GM21576 (cell line): Measurements from ENCODE around the gene KIF25.

Experiments
- ATAC-seq: cut with Tn5 transposase; IDR thresholded peaks from one replicate; pipeline ENCODE4 v1.9.1; 2021; ENCODE audit warnings: mild to moderate bottlenecking, moderate library complexity; ENCODE audit not compliant: unreplicated experiment

KIF25 gene

DNA sequence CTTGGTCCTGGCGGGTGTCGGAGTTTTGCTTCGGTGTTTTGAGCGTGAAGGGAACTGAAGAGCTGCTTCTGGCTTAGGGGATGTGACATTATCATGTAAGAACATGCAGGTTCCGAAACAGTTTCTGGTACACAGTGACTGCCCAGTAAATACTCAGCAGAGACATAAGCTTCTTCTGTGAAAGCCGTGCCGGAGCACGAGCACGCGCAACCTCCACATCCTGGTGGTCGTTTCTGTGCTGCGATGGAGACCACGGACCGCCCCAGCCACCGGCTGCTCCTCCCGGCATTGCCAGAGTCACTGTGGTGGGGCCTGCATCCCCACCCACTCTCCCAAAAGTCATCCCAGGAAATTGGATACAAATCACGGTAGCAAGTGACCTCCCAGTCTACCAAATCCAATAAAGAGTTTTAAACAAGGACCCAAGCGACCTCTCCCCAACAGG lies 18.7 kb downstream of the KIF25 start:
- no peak for ATAC-seq

GRCh38 chr6:168016721-168017525 lies 19.5 kb downstream of the KIF25 start:
- no peak for ATAC-seq

DNA sequence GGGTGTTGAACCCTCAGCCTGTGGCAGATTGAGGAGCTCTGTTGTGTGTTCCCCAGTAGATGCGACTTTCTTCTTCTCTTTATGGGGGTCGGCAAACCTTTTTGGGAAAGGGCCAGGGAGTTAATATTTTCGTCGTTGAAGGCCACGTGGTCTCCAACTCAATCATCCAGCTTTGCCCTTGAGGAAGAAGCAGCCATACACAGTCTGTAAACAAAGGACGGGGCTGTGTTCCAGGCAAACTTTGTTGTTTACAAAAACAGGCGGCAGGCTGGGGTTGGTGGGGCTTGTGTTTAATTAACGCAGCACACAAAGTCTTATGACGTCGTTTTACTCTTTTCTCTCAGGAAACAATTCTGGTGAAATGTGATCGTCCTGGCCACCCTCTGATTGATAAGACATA lies 20.2 kb downstream of the KIF25 start:
- no peak for ATAC-seq

DNA sequence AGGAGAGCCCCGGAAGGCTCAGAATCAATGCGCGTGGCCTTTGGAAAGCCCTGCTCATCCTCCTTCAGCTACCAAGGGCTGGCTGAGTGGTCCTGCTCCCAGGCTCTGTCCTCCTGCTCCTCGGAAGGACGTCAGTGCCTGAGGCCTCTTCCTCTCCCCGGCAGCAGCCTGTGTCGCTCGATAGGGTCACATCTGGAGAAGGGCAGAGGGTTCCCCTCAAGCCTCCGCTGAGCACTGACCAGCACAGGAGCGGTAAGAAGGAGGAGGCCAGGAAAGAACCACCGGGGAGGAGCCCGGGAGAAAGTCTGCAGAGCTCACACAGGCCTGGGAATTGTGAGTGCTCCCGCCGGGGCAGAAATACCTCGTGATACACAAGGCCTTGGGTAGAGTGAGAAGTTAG lies 21.2 kb downstream of the KIF25 start:
- ATAC-seq, result no peak

DNA sequence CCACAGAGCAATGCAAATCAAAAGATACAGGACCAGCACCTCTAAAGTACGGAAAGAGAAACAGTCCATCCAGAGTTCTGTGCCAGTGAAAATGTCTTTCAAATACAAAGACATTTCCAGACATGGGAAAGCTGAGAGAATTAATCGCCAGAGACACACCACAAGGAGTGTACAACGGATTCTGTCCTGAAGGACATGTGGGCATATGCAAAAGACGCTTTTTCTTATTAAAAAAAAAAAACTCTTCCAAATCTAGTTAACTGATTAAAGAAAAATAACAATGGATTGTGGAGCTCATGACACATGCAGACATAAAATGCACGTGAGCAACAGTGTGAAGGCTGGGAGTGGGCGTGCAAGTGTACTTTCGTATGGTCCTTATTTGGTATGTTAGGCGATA lies 22.8 kb downstream of the KIF25 start:
- ATAC-seq, result no peak

GRCh38 chr6:168021581-168021980 lies 24.1 kb downstream of the KIF25 start:
- no peak for ATAC-seq

GRCh38 chr6:168022488-168023321 lies 25.2 kb downstream of the KIF25 start:
- ATAC-seq, result no peak

- no peak for ATAC-seq
Measured at GRCh38 chr6:168024951-168025510, 27.6 kb downstream of the KIF25 start.

- ATAC-seq, result no peak
Measured at GRCh38 chr6:168025831-168026710, 28.6 kb downstream of the KIF25 start.

- ATAC-seq, result no peak
Measured at GRCh38 chr6:168026925-168027324, 29.5 kb downstream of the KIF25 start.

- no peak for ATAC-seq
Measured at GRCh38 chr6:168027521-168027920, 30.1 kb downstream of the KIF25 start.

- no peak for ATAC-seq
Measured at GRCh38 chr6:168028181-168028580, 30.7 kb downstream of the KIF25 start.

DNA sequence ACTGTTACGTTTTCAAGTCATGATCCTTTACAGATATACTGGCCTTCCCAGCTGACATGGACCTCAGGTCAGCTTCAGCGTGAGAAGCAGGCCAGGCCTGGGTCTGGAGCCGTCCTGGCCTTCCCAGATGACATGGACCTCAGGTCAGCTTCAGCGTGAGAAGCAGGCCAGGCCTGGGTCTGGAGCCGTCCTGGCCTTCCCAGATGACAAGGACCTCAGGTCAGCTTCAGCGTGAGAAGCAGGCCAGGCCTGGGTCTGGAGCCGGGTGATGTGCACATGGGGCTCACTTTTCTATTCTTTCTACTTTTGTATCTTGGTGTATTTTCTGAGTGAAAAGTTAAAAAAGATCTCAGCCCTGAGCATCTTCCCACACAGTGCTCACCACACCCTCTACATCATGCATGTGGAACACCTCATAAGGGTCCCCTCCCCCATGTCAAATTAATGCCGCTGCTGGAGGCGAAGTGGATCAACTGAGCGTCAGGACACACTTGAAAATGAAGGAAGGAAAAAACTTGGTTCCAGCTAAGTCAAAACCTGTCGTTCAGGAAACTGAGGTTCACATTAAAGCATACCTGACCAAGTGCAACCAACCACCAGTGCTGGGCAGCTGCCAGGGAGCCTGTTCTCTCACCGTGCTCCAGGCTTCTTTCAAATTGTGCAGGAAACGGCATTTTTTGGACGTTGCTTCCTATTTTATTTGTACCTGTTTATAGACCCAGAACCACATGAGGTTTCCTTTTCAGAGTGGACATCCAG lies 32.2 kb downstream of the KIF25 start:
- no peak for ATAC-seq

DNA sequence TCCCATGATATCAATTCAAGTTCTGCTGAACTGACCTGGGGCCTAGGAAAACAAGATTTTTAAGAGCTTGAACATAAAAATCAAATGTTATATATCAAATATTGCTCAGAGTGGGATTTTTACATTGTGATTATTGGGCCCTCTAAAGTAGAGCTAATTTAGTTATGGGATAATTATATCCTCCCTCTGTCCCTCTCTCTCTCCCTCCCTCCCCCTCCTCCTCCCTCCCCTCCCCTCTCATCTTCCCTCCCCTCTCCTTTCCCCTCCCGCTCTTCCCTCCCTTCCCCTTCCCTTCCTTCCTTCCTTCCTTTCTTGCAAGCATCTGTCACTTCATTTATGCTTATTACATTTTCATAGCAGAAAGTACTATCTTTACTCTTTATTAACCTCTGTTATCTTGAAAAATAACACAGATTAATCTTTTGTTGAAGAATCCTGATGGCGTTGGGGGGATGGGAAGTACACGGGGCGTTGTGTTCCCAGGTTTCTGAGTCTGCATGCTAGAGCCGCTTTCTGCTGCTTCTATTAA lies 32.8 kb downstream of the KIF25 start:
- ATAC-seq, result no peak

DNA sequence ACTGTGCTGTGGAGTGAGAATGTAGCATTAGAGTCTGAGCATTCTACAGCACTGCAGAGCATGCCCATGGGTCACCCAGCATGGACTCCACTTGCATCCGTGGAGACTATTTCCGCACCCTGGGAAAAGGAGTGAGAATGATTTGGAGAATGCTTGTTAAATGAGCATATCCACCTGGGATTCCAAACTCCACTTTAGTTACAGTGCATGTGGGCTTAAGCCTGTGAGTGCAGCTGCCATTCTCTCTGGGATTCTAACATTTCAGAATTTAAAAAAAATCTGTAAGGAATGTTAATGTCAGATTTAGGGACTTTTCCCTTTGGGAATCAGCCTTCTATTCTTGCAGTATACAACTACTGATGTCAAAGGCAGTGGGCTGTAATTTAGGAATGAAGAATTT lies 33.4 kb downstream of the KIF25 start:
- ATAC-seq, result no peak

GRCh38 chr6:168031411-168031971 lies 34.0 kb downstream of the KIF25 start:
- ATAC-seq, result no peak

DNA sequence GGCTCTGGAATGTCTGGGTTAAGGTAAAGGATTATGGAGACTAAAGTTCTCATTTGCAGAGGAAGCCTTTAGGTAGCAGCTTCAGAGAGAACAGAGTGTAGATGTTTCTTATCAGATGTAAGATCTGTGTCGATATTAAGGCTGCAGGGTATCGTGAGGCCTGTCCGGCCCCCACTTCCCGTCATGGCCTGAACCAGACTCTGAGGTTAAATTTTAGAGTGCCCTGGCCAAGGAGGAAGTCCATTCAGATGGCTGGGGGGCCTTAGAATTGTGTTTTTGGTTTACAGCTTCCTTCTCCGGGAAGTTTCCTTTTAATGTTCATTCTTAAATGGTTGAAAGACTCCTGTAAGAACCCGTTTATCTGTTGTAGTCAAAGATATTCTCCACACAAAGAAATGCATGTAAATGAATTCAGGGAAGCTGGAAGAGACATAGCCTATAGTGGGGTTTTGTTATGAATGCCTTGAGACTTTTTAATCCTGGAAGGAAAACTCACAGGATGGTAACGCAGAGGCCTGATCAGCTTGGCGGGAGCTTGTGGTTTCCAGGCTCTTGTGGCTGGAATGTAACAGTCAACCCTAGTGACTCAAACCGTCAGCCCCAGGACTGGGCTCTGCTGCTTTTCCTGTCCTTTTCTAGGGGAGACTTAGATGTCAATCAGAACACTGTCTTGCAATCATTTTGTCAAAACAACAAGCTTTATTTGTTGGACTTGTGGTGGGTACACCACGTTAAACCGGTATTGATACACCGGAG lies 34.7 kb downstream of the KIF25 start:
- no peak for ATAC-seq

DNA sequence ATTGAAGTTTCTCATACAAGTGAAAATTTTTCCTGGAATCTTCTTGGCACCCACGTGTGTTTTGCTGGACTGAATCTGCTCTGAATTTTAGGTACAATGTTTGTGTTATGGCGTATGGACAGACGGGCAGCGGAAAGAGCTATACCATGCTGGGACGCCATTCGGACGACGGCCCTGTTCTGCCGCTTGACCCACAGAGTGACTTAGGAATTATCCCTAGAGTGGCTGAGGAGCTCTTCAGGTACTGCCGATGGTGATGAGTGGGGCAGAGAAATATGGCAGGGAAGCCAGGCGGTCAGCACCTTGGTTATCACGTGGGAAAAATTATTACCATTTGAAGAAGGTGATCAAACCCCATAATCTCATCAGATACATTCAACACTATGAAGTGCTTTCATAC lies 36.3 kb downstream of the KIF25 start:
- ATAC-seq, result no peak

- no peak for ATAC-seq
Measured at GRCh38 chr6:168034537-168034936, 37.1 kb downstream of the KIF25 start.
